ENCODE data around the gene ANGPTL5. TPM values are rescaled to one million over a fixed set of nuclear protein-coding genes. Genes with fewer than 3 reads are reported as not detected.
"Not testable (repeated sequence)": the region's sequence is repeated elsewhere in the genome, so short reads cannot be mapped to it uniquely, and the experiment has no call there.

ANGPTL5 gene
- total RNA-seq (2021): not detected in 2 replicates
- percentile 11 among the genes with signal in this experiment for Bru-seq, nascent RNA
- BruChase-seq, experiment 1, labeled RNA remaining after a 2-hour chase: percentile 5 among the genes with signal in this experiment
- BruChase-seq, experiment 2, labeled RNA remaining after a 6-hour chase: percentile 8 among the genes with signal in this experiment
- long read RNA-seq: 0 reads

DNA sequence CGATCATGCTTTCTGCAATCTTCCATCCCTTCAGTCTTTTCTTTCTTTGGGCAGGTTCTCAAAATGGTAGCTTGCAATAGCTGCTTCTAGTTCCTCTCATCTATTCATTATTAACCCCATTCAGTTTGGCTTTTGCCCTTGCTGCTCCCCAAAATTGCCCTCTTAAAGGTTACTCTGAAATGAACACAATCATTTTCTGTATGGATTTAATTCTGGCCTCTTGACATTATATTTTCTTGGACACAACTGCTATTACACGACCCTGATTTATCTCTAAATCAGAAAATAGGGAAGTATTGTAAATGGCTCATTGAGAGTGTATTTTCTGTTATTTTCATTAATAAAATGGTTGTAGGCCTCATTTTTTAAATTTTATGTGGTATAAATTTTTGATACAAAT is at the start of gene ANGPTL5:
ANGPTL5 (minus strand) TSS at position 101 of the 400 bp plus-strand sequence. CDS start 8,613 bp downstream, outside the sequence.
- no peak for TF ChIP-seq EZH2 (IDR thresholded peaks at IDR 0.05; ENCODE audit: low read depth)
- TF ChIP-seq, protein P1, sequence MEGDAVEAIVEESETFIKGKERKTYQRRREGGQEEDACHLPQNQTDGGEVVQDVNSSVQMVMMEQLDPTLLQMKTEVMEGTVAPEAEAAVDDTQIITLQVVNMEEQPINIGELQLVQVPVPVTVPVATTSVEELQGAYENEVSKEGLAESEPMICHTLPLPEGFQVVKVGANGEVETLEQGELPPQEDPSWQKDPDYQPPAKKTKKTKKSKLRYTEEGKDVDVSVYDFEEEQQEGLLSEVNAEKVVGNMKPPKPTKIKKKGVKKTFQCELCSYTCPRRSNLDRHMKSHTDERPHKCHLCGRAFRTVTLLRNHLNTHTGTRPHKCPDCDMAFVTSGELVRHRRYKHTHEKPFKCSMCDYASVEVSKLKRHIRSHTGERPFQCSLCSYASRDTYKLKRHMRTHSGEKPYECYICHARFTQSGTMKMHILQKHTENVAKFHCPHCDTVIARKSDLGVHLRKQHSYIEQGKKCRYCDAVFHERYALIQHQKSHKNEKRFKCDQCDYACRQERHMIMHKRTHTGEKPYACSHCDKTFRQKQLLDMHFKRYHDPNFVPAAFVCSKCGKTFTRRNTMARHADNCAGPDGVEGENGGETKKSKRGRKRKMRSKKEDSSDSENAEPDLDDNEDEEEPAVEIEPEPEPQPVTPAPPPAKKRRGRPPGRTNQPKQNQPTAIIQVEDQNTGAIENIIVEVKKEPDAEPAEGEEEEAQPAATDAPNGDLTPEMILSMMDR (conservative IDR thresholded peaks at IDR 0.05): no peak
- H3K9me3 ChIP-seq (ENCODE audit: insufficient read depth, low read depth): no peaks in the 10 kb centered on the region
- no peaks in the 10 kb centered on the region for H3K27me3 ChIP-seq (ENCODE audit: insufficient read depth, low read depth)
- BruUV-seq (replicated peaks): no TSS peak
- peak within 1 kb of the TSS; percentile 89 for H2AFZ ChIP-seq
- H4K20me1 ChIP-seq (ENCODE audit: insufficient read depth): no peaks in the 10 kb centered on the region
- peak within 1 kb of the TSS; percentile 82 for H3K4me2 ChIP-seq
- peak within 1 kb of the TSS; percentile 69 for H3K4me3 ChIP-seq
- peaks cover 21% of the 10 kb centered on the region; the same call in 1 of the 2 replicates for H3F3A ChIP-seq (ENCODE audit: insufficient read depth, low read depth)
- intact Hi-C loops (cut with micrococcal nuclease; ENCODE audit: unreplicated experiment): loop anchor here (5.0 kb wide), 1 partner anchor 91 kb away; no protein-coding TSS in a partner anchor
- H3K27ac ChIP-seq: peak within 1 kb of the TSS; percentile 65
- peak in 1 of 2 experiments; percentile 17 for DNase-seq
- H3K79me2 ChIP-seq (ENCODE audit: low read depth): 0 out of 2 replicates have a peak, but pooled peaks cover 4% of the 10 kb centered on the region
- ChIA-PET POLR2A (ENCODE audit: unreplicated experiment) (no interaction called here), CTCF (no interaction called here)
- H3K4me1 ChIP-seq (replicated peaks; ENCODE audit: insufficient read depth): peaks cover 28% of the 10 kb centered on the region
- H3K36me3 ChIP-seq (ENCODE audit: low read depth): no peaks in the 10 kb centered on the region
- H3K9me2 ChIP-seq (ENCODE audit: insufficient read depth): no peaks in the 10 kb centered on the region

DNA sequence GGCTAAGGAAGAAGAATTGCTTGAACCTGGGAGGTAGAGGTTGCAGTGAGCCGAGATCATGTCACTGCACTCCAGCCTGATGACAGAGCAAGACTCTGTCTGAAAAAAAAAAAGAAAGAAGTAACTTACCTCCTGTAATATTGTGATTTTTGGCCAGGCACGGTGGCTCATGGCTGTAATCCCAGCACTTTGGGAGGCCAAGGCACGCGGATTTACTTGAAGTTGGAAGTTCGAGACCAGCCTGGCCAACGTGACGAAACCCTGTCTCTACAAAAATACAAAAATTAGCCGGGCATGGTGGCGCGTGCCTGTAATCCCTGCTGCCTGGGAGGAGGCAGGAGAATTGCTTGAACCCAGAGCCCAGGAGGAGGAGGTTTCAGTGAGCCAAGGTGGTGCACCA is 47.9 kb upstream of the ANGPTL5 start:
- H3K4me3 ChIP-seq; H3K9me3 ChIP-seq (ENCODE audit: insufficient read depth, low read depth); H3K36me3 ChIP-seq (ENCODE audit: low read depth); H4K20me1 ChIP-seq (ENCODE audit: insufficient read depth); POLR2A ChIA-PET (ENCODE audit: unreplicated experiment); intact Hi-C loops (cut with micrococcal nuclease; ENCODE audit: unreplicated experiment); H3K4me2 ChIP-seq; H2AFZ ChIP-seq; BruUV-seq (replicated peaks); H3K27ac ChIP-seq; CTCF ChIA-PET; H3K27me3 ChIP-seq (ENCODE audit: insufficient read depth, low read depth); H3K79me2 ChIP-seq (ENCODE audit: low read depth); DNase-seq; H3K4me1 ChIP-seq (replicated peaks; ENCODE audit: insufficient read depth); H3F3A ChIP-seq (ENCODE audit: insufficient read depth, low read depth); H3K9me2 ChIP-seq (ENCODE audit: insufficient read depth): not testable (repeated sequence)

DNA sequence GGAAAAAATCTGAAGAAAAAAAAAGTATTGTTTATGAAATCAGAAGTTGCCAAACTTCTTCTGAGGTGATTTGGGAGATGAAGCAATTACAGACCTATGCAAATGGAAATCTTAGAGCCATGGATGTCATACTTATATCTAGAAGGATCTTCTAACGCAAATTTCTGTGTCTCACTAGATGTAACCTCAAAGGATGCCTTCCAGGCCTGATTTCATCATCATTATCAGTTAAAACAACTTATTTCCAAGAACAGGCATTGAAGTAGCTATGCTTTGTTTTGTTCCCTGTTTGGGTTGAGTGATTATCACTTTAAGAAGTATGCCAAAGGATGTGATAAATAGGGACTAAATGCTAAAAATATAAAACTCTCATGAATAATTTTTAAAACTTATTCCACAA is 43.9 kb upstream of the ANGPTL5 start:
- Histone ChIP-seq H3K4me2 (no peak overlapping the region), H3F3A (ENCODE audit: insufficient read depth, low read depth) (no peaks in the 10 kb centered on the region), H3K79me2 (ENCODE audit: low read depth) (no peaks in the 10 kb centered on the region), H3K9me3 (ENCODE audit: insufficient read depth, low read depth) (no peaks in the 10 kb centered on the region), H3K4me1 (replicated peaks; ENCODE audit: insufficient read depth) (no peaks in the 10 kb centered on the region), H2AFZ (no peak overlapping the region), H3K27ac (no peak overlapping the region), H3K27me3 (ENCODE audit: insufficient read depth, low read depth) (no peaks in the 10 kb centered on the region), H4K20me1 (ENCODE audit: insufficient read depth) (no peaks in the 10 kb centered on the region; the same call in 1 of the 2 replicates), H3K36me3 (ENCODE audit: low read depth) (0 out of 2 replicates have a peak, but pooled peaks cover 6% of the 10 kb centered on the region), H3K9me2 (ENCODE audit: insufficient read depth) (no peaks in the 10 kb centered on the region), H3K4me3 (no peak overlapping the region)
- TF ChIP-seq, protein P1 (conservative IDR thresholded peaks at IDR 0.05): no peak
- no peak for DNase-seq
- POLR2A ChIA-PET (ENCODE audit: unreplicated experiment): no interaction called here
- CTCF ChIA-PET: no interaction called here
- intact Hi-C loops (cut with micrococcal nuclease; ENCODE audit: unreplicated experiment): no loop called here
- no TSS peak for BruUV-seq (replicated peaks)

DNA sequence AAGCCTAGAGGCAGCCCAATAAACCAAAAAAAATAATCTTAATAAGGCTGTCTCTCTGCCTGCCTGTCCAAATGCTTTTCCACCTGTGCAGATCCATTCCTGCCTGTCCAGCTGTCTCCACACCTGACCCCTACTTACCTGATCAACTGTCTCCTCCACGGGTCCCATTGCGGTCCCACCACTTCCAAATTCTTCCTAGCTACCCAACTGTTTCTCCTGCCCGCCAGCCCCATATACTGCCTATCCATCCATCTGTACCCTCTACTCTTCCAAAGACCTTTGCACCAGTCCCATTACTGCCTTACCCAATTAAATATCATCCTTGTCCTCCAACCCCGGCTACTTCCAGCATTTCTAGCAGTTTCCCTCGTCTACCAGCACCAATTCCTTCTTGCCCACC is 39.4 kb upstream of the ANGPTL5 start:
- Histone ChIP-seq H3K9me3 (ENCODE audit: insufficient read depth, low read depth) (no peaks in the 10 kb centered on the region), H3K4me1 (replicated peaks; ENCODE audit: insufficient read depth) (no peaks in the 10 kb centered on the region), H3K79me2 (ENCODE audit: low read depth) (no peaks in the 10 kb centered on the region), H3K4me3 (no peak overlapping the region), H2AFZ (no peak overlapping the region), H4K20me1 (ENCODE audit: insufficient read depth) (no peaks in the 10 kb centered on the region; the same call in 1 of the 2 replicates), H3K4me2 (no peak overlapping the region), H3F3A (ENCODE audit: insufficient read depth, low read depth) (no peaks in the 10 kb centered on the region), H3K36me3 (ENCODE audit: low read depth) (no peaks in the 10 kb centered on the region), H3K27me3 (ENCODE audit: insufficient read depth, low read depth) (no peaks in the 10 kb centered on the region), H3K9me2 (ENCODE audit: insufficient read depth) (0 out of 2 replicates have a peak, but pooled peaks cover 6% of the 10 kb centered on the region), H3K27ac (no peak overlapping the region)
- no peak for DNase-seq
- ChIA-PET POLR2A (ENCODE audit: unreplicated experiment) (no interaction called here), CTCF (interaction anchor here (0.6 kb wide), 1 partner anchor 52 kb away, joined by 3 read pairs; no protein-coding TSS in a partner anchor)
- no peak for TF ChIP-seq EZH2 (IDR thresholded peaks at IDR 0.05; ENCODE audit: low read depth)
- TF ChIP-seq, protein P1 (conservative IDR thresholded peaks at IDR 0.05): no peak
- no TSS peak for BruUV-seq (replicated peaks)
- intact Hi-C loops (cut with micrococcal nuclease; ENCODE audit: unreplicated experiment): no loop called here
